ENCODE data around the gene PYGB.

PYGB gene

GRCh38 chr20:25216199-25216945 is 31.5 kb upstream of the PYGB start:
- DNase-seq = no peak

DNA sequence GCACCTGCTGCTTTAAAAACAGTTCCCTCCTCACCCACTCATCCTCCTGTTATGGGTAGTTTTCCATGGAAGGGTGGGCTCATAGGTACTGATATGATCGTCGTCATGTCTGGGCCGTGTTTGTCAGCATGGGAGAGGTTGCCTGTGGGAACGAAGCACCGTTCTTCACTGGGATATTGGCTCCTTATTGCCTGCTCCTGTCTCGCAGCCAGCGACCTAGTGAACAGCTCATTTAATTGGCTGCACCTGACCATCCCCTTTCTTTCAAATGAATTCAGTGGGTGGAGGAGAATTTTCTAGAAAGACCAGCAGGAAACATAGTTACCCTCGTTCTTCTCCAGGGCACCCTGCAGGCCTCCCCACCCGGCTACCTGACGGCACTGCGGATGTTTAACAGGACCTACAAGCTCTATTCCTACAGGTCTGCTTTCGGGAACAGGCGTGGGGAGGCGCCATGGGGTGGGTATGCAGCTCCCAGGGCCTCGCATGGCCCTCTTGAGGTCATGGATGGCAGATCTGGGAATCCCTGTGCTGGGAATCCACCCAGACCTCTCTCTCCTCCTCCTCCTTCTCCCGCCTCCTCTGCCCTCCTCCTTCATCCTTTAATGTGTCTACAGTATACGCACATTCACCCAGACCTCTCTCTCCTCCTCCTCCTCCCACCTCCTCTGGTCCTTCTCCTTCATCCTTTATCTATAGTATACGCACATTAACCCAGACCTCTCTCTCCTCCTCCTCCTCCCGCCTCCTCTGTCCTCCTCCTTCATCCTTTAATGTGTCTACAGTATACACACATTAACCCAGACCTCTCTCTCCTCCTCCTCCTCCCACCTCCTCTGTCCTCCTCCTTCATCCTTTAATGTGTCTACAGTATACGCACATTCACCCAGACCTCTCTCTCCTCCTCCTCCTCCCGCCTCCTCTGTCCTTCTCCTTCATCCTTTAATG is 30.4 kb upstream of the PYGB start:
- no peak for DNase-seq

GRCh38 chr20:25218109-25218486 is 29.8 kb upstream of the PYGB start:
- DNase-seq = no peak

- no peak for DNase-seq
Measured at GRCh38 chr20:25218492-25218891, 29.4 kb upstream of the PYGB start.

DNA sequence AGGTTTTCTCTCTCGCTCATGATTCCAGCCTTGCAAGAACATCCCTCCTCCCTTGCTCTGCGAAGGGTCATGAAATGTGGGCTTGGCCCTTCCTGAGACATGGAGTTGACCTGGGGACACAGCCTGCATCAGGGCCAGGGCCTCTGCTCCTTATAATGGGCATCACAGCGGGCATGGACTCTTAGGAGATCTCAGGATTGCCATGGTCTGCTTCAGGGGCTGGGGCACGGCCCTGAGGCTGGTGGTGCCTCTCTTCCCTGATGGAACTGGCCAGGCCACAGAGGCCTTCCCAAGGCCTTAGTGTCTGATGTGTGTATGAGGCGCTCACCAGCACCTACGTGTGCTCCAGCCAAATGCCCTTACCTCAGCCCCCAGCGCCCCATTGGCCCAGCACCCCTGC is 28.5 kb upstream of the PYGB start:
- no peak for DNase-seq

DNA sequence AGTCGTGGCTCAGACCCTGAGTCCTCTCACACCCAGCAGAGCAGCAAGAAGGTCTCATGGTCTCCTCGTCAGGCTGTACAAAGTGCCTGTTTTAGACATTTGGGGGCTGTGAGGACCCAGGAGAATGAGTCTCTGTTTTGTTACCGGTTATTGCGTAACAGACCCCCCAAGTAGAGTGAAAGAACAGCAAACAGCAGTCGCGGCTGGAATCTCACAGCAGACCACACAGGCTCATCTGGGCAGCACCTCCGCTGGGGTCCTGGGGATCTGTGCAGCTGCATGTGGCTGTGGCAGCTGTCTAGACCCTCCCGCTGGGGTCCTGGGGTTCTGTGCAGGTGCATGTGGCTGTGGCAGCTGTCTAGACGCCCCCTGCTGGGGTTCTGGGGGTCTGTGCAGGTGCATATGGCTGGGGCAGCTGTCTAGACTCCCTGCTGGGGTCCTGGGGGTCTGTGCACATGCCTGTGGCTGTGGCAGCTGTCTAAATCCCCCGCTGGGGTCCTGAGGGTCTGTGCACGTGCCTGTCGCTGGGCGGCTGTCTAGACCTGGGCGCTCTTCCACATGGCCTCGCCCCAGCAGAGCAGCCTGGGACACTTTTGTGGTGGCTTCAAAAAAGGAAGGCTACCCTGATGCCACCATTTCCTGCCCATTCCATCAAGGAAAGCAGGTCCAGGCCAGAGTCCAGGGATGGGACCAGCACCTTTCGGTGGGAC is 27.7 kb upstream of the PYGB start:
- DNase-seq = peak; percentile 30

GRCh38 chr20:25220810-25221591 is 26.9 kb upstream of the PYGB start:
- DNase-seq = peak; percentile 54

DNA sequence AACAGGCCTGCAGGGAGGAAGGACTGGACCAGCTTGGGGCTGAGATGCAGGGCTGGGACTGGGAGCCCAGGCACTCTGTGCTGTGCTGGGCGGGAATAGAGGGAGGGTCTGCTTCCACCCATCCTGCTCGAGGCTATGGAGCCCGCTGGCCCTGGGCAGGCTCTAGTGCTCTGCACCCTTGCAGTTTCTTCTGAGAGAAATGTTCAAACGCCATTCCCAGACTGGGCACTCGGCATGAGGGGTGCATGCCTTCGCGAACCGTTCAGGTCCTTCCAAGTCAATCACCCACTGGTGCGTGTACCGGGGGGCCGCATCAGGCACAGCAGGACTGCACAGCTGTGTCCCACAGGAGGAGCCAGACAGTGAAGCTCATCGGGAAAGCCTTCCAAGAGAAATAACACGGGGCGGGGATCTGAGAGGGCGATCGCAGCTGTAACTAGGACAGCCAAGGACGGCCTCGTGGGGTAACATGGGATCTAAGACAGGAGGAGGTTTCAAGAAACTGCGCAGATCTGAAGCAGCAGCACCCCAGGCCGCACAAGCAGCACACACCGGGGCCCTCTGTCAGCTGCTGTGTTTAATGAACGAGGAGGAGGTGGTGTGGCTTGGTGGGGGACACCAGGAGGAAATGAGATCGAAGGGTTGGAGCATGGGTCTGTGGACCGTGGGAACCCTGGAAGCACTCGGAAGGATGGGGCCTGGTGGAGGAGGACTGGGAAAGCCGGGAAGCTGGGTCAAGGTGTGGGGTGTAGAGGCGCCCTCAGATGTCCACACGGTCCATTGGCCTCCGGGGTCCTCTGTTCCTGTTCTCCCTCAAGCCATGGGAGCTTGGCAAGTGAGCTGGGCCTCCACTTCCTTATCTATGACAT is 26.1 kb upstream of the PYGB start:
- DNase-seq = no peak

DNA sequence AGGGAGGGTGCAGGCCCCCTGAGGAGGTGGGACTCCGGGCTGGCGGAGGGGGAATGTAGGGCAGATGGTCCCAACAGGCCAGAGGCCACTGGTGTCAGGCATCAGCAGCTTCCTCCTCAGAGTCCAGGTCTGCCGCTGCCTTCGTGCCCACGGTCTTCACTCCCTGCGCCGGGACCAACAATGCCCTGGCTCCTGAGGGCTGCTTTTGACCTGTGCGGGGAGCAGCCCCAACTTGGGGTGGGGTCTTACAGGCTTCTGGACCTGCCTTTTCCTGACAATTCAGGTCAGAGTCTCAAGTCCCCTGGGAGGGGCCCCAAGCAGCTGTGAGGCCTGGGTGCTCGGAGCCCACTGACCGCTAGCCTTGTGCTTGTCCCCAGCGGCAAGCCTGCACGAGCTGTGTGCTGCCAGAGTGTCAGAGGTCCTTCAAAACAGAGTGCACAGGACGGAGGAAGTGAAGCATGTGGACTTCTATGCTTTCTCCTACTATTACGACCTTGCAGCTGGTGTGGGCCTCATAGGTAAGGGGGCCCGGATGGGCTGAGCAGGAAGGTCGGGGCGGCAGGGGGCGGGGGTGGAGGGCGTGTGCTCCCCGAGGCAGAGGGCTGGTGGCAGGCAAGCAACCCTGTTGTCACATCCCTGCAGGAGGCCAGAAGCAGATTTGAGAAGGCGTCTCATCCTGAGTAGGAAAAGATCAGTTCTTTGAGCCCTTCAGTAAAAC is 25.3 kb upstream of the PYGB start:
- DNase-seq = no peak

DNA sequence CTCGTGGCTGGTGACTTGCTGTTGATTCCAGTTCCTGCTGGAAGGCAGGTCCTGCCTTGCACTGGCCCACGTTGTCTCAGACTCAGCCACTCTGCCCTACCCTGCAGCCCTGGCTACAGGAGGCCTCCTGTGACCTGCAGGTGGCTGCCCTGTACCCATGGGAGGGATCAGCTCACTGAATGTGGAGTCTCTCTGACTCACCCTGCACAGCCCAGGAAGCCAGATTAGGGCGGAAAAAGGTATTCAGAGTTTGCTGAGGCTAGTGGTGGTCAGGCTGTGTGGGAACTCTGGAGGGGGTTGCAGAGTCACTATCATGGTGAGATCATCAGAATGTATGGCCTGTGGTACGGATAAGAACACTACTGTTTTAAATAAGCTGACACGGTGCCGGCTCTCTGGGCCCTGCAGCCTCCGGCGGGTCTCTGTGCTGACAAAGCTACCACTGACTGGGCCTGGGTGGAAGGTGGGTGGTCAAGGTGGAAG is 24.7 kb upstream of the PYGB start:
- DNase-seq = no peak

DNA sequence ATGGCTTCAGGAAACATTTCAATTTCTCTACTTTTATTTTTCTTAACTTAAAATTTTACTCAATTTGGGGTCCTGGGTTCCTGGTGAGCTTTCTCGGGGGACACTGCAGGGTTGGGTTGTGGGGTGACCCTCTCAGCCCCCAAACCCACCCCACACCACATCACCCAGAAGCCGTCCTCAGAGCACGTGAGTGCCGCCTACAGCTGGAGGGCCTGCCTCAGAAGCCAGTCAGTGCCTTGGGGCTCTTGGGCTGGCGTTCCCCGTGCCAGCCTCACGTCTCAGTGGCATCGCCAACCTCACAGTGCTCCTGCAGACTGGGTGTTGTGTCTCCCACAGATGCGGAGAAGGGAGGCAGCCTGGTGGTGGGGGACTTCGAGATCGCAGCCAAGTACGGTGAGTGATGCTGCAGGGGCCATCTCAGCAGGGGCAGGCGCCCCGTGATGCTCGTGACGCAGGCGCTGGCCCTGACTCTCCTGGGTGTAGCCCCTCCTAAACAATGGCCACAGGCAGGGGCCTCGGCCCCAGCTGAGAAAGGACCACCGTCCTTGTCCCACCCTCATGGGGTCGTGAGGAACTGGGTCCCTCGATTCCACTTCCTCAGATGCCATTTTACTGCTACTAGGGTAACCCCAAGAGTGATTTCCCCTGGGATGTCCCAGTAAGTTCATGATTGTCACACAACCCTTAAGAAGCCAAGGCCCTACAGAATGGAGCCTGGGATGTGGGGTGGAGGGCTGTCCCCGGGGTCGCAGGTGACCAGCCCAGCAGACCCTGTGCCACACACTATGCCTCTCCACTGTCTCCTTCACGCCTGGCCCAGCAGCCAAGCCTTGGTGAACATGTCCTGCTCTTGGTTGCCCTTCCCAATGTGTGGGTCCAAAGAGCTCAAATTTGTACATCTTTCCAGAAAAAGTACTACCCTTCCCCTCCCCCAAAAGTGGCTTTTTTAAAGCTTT is 23.8 kb upstream of the PYGB start:
- DNase-seq = no peak

DNA sequence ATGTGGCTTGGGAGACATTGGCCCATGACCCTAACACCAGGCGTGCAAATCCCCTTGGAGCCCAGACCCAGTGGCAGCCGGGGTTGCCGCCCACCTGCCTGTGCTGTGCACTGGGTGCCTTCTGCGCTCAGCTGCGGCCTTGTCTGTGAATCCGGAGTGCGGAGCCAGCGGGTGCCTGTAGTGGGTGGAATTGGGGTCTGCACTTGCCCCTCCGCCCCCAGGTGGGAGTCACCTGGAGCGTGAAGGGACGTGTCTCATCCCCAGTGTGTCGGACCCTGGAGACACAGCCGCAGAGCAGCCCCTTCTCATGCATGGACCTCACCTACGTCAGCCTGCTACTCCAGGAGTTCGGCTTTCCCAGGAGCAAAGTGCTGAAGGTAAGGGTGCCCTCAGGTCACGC is 22.9 kb upstream of the PYGB start:
- no peak for DNase-seq

DNA sequence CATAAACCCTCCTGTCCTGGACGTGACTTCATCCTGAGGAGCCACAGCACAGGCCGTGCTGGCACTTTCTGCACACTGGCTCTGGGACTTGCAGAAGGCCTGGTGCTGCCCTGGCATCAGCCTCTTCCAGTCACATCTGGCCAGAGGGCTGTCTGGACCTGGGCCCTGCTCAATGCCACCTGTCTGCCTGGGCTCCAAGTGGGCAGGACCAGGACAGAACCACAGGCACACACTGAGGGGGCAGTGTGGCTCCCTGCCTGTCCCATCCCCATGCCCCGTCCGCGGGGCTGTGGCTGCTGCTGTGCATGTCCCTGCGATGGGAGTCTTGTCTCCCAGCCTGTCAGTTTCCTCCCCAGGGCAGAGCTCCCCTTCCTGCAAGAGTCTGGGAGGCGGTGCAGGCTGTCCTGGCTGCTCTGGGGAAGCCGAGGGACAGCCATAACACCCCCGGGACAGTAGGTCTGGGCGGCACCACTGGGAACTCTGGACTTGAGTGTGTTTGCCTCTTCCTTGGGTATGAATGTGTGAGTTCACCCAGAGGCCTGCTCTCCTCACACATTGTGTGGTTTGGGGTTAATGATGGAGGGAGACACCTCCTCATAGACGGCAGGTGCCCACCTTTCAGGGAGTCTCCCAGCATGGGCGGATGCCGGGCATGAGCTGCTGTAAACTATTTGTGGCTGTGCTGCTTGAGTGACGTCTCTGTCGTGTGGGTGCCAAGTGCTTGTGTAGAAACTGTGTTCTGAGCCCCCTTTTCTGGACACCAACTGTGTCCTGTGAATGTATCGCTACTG is 22.0 kb upstream of the PYGB start:
- no peak for DNase-seq

- no peak for DNase-seq
Measured at GRCh38 chr20:25226433-25227316, 21.2 kb upstream of the PYGB start.

- DNase-seq = no peak
Measured at GRCh38 chr20:25227317-25227831, 20.5 kb upstream of the PYGB start.

DNA sequence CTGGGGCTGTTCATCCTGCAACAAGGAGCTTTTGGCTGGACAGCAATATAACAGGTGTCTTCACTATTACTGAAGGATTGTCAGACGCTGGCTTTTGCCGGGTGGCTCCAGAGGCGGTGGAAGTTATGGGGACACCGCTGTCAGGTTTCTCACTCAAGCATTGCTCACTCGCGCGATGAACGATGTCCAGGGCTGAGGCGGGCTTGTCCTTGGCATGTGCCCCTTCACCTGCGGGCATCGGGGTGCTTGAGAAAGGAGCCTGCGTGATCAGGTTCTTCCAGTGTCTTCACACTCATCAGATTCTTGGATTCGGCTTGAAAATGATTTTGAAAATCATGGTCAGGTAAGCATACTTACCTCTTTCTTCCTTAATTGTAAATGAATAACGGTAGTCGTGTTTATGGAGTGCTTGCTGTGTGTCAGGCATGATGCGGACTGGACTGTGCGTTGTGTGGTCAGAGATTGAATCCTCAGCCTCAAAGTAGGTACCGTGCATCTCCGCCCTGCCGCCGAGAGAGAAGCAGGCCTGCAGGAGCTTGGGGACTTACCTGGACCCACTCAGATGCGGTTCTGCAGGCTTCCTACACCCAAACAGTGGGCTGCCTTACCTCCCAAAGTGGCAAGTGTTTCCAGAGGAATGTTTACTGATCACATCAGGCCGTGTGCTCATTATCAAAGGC is 18.3 kb upstream of the PYGB start:
- no peak for DNase-seq

All from COR-L47 (cell line).